ENCODE results near the gene SLC66A1.

The SLC66A1 gene

DNA sequence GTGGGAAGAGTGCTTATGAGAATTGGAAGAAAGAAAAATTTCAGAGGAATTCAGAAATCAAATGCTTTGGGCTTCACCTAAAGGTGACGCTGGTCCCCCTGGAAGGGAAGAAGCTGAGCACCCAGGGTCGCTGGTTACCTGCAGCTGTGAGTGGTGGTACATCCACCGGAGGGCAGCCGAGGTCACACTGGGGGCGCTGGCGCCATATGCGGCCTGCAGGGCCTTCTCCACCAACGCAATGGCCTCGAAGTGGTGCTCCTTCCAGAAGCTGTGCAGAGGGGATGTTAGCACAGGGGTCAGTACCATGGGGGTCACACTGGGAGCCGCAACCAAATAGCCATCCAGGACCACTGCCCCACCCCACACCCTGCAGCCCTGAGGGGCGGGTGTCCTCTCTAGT is 6.2 kb upstream of the SLC66A1 start:
- DNase-seq (ENCODE audit: low read depth in 2 of 2): no peak

DNA sequence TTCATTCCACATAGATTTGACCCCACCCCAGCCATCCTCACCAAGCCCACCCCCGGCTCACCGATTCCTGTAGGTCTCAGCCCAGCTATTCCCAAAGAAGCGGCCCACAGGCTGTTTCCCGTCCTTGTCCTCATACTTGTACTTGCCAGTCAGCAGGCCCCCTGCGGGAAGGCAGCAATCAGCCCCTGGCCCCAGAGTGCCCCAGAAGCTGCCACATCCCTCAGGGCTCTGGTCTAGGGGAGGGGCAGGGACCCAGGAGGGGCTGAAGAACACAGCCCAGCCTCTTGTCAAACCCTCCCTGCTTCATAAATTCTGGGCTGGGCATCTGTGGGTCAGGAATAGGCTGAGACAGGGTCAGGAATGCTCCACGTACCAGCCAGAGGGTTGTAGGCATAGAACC is 5.2 kb upstream of the SLC66A1 start:
- no peak for DNase-seq (ENCODE audit: low read depth in 2 of 2)

GRCh38 chr1:19307794-19308508 is 4.2 kb upstream of the SLC66A1 start:
- no peak for DNase-seq (ENCODE audit: low read depth in 2 of 2)

DNA sequence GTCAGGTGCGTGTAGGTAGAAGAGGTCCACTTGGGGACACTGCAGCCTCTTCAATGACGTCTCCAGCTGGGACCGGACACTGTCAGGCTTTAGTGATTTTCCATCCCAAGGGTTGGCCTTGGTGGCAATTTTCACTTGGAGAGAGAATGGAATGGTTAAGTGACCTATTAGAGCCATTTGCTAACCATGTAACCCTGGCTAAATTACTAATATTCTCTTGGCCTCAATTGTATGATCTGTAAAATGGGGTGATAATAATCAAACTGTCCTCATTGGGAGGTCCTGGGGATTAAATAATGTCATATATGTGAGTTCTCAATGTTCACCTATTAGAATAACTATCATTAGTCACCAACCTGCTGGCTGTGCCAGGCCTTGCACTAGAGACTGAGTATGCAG is 3.6 kb upstream of the SLC66A1 start:
- DNase-seq (ENCODE audit: low read depth in 2 of 2): no peak

DNA sequence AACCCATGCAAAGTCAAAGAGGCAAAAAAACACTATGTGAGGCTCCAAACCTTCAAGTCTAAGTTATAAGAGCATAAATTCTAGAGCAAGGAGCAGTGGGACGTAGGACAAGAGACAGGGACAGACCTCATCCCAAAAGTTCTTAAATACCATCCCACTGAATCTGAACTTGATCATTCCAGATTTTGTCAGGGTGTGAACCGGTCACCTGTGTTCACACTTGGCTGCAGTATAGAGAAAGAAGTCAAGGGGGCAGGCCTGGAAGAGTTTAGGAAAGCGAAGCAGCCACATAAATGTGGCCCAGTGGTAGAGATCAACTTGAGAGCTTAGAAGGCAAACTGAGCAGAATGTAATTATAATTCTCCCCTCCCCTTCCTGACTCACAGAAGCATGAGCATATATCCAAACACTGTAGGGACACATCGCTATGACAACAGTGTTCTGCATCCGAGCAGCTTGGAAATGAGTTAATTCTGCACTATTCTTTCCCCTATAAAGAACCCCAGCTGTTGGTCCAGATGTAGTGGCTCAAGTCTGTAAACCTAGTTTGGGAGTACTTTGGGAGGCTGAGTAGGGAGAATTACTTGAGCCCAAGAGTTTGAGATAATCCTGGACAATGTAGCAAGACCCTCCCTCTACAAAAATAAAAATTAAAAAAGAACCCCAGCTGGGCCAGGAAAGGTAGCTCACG is 2.9 kb upstream of the SLC66A1 start:
- no peak for DNase-seq (ENCODE audit: low read depth in 2 of 2)

DNA sequence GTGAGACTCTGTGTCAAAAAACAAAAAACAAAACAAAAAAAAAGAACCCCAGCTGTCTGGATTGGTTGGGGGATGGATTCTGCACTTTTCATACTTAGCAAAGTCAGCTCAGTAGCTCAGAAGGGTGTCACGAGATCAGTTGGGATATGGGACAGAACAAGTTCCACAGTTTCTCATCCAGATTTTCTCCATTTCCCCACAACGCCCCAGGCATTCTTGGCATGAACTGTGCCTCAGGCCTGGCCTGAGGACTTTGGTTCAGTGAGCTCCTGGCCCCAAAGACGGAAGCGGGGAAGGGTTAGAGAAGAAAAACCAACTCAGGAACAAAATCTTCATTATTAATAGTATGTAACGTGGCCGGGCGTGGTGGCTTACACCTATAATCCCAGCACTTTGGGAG is 2.1 kb upstream of the SLC66A1 start:
- no peak for DNase-seq (ENCODE audit: low read depth in 2 of 2)

DNA sequence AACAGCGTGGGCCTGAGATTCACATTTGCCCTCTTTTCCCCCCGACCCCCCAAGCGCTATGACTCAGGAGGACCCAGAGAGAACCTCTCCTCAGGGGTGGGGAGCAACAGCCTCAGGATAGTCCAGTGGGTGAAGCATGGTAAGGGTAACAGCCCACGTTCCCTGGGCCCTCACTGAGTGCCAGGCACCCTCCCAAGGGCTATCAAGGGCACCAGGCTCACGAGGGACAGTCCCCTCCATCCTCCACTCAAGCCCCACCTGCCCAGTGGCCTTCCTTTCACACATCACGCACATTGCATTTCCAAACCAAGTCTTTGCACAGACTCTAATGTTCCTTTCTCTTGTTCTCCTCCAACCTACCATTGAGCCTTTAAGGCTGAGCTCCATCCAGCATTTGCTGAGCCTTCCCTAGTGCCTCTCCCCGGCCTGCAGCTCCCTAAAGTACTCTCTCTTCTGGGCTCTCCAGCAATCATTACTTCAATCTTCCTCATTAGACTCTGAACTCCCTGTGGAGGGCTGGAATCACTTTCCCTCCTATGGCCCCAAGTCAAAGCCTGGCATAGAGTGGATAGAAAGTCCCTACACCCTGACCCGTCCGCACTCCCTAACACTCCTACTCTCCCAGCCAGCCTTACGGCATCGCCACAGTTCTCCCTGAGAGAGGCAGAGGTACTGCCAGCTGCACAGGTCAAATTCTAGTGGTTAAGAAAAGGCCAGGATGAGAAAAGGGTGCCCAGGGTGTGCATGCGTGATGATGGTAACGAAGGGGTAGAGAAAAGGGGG is 1.2 kb upstream of the SLC66A1 start:
- no peak for DNase-seq (ENCODE audit: low read depth in 2 of 2)

DNA sequence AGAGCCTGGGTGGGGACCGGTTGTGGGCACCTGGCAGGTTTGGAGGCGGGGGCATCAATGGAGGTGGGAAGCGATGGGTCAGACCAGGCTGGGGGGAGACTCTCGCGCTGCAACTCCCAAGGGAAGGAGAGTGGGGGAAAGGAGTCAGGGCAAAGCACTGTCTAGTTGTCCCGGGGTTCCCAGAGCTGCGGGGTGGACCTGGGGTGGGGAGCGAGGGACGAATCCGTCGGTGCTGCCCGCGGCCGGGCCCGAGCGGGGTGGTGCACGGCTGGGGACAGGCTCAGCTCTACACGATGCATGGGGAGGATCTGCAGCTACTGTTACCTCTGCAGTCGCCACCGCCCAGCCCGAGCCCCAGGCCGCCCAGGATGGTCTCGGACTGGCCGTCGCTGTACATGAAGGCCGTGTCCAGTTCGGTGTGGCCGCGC is 609 bp upstream of the SLC66A1 start:
- no peak for DNase-seq (ENCODE audit: low read depth in 2 of 2)

DNA sequence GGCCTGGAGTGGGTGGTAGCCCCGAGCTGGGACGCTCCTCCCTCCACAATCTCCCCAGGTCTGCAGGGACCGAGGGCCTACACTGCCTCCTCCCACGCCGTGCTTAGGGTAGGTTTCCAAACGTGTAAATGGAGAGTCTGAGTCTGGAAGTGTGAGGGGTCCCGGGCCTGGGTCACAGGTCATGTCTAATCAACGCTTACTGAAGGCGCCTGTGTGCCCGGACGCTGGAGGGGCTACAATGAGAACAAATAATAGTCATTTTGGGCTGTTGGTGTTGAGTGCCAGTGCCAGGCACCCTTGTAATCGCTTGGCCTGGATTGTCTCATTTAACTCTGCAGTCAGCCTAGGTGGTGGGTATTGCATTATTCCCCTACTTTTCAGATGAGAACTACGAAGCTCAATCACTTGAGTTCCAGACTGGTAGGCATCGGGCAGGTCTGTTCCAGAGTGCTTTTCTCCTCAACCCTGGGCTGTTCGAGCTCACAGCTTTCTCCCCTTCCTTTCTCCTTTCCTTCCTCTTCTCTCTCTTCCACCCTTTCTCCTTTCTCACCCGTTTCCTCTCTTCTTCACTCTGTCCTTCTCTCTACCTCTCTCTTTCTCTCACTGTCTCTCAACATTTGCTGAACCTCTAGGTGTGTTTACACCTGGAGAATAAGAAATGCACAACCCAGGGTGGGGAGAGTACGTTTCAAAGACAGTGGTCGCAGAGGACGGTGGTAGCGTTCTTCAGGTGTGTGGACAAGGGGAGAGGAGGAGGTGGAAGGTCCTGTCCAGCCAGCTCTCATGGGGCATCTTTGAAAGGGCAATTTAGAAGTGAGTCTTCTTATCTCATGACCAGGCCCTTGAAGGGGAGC is 883 bp downstream of the SLC66A1 start:
- no peak for DNase-seq (ENCODE audit: low read depth in 2 of 2)

DNA sequence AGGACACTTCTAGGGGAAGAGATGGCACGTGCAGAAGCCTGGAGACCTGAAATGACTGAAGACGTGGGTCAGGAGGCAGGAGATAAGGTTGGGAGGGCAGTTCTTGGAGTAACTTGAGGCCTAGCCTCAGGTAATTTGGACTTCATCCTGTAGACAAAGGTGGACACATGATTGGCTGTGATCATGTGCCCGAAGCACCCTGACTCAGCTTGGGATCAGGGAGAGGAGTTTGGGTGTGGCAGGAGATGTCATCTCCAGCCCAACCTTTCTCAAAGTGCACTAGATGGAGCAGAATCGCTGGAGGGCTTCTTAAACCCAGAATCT is 1.5 kb downstream of the SLC66A1 start:
- DNase-seq (ENCODE audit: low read depth in 2 of 2): no peak

DNA sequence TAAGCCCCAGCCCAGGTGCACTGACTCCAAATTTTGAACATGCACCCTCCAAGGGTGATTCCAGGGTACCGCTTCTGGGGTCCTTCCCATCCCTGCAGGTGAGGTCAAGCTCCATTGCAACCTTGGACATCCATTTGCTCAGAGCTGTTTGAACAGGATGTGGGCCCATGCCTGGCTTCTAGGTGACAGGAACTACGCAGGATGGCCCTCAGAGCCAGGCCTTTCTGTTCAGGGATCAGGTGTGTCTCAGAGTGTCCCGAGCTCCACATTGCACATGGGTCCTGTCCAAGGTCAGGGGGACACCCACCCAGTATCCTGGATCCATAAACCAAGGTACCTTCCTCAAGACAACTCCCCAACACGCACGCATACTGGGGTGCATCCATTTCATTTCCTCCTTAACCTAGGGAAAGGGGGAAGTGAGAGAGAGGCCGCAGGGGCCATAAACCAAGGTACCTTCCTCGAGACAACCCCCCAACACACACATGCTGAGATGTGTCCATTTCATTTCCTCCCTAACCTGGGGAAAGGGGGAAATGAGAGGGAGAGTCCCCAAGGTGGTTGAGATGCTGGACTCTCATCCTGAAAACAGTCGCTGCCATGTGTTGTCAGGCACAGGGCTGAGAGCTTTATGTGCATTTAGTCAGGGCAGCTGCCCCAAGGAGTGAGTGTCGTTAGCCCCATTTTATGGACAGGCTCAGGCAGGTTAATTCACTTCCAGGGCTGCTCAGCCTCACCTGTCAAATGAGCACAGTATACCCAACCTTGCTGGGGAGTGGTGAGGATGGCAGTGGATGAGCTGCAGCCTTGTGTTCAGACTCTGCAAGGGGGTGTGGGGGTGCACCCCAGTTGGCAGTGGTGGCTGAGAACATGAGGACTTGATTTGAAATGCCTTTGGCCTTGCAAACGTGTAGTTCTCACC is 2.1 kb downstream of the SLC66A1 start:
- DNase-seq (ENCODE audit: low read depth in 2 of 2): no peak

- no peak for DNase-seq (ENCODE audit: low read depth in 2 of 2)
Observed at GRCh38 chr1:19315378-19316198, 3.5 kb downstream of the SLC66A1 start.

DNA sequence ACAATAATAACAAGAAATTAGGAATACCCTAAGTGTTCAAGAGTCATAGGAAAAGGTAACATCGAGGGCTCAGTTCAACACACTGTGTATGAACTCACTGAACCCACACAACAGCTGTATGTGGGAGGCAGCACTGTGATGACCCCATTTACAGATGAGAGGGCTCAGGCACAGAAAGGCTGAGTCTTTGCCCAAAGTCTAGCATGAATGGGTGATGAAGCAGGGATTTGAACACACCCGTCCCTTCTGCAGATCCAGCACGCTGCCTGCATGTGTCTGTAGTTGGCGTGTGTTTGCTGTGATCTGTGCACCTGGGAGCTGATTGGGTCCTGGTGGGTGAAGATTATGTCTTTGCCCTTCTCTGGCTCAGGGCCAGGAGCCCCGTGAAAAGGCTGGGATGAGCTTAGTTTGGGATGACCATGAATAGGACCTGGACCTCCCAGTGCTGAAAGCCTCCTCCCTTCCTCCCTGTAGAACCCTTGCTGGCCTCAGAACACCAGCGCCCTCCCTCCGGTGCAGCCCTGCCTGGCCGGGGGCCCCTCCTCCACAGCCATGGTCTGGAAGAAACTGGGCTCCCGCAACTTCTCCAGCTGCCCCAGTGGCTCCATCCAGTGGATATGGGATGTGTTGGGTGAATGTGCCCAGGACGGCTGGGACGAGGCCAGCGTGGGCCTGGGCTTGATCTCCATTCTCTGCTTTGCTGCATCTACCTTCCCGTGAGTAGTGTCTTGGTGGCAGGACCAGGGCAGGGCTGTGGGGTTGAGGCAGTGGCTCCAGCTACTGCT is 5.2 kb downstream of the SLC66A1 start:
- DNase-seq (ENCODE audit: low read depth in 2 of 2): no peak

DNA sequence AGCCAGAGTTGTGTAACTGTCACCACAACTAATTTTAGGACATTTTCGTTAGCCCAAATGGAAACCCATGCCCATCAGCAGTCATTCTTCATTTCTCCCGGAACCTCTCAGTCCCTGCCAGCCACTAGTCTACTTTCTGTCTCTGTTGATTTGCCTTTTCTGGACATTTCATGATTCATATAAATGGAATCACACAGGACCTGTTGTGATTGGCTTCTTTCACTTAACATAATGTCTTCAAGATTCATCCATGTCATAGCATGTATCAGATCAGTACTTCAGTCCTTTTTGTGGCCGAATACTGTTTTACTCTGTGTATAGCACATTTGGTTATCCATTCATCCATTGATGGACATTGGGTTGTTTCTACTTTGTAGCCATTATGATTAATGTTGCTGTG is 7.1 kb downstream of the SLC66A1 start:
- no peak for DNase-seq (ENCODE audit: low read depth in 2 of 2)

DNA sequence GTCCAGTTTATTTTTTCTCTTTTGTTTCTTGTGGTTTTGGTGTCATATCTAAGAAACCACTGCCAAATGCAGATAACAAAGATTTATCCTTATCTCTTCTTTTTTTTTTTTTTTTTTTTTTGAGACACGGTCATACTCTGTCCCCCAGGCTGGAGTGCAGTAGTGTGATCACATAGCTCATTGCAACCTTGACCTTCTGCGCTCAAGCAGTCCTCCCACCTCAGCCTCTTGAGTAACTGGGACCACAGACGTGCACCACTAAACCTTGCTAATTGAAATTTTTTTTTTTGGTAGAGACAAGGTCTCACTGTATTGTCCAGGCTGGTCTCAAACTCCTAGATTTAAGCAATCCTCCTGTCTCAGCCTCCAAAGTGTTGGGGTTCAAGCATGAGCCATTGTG is 8.9 kb downstream of the SLC66A1 start:
- no peak for DNase-seq (ENCODE audit: low read depth in 2 of 2)

DNA sequence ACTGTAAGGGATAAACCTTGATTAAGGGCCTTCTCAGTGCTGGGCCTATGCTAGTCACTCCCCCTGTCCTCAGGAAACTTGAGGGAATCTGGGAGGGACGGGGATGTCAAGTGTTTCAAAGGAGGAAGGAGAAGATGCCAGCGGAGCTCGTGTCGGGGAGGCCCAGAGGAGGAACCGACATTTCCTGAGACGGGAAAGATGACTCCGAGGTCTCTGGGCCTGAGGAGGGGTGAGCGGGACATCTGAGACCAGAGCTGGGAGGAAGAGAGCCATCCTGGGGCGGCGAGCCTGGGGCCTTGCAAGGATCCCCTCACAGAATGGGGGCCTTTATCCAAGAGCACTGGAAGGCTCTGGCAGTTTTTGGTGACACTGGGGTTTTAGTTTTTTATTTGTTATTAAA is 10.4 kb downstream of the SLC66A1 start:
- no peak for DNase-seq (ENCODE audit: low read depth in 2 of 2)

DNA sequence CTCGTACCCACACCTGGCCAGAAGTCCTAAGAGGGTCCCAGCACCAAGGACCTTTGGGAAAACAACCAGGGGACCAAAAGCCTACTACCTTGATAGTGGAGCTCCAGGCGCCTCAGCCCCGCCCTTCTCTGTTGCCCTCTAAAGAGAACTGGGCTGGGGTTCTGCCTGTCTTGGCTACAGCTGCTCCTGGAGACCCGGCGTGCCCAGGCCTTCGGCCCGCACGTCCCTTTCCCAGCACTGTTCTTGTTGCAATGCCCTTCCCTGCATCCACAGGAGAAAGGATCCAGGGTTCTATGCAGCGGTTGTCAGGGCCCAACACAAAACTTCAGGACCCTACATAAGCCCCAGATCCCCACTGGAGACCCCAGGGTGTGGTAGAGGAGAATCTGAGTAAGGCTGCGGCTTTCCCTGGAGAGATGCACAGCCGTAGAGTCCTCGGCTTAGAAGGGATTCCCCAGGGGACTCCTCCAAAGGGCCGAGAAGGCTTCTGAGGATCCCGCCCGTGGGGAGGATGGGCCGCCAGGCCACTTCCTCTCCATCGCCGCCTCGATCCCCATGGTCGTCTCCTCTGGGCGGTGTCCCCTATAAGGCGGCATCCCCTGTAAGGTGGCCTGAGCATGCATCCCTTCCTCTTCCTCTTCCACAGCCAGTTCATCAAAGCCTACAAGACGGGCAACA is 12.0 kb downstream of the SLC66A1 start:
- no peak for DNase-seq (ENCODE audit: low read depth in 2 of 2)

GRCh38 chr1:19324665-19324990 is 12.5 kb downstream of the SLC66A1 start:
- DNase-seq (ENCODE audit: low read depth in 2 of 2): no peak
